Chondrocyte (in vitro differentiated cells): ENCODE results near the gene MAB21L4. TPM values are rescaled to one million over a fixed set of nuclear protein-coding genes. Genes with fewer than 3 reads are reported as not detected.
A peak's percentile ranks its signal among the peaks of the same experiment; 100 is the strongest.

Experiments used
- DNase-seq: peaks from one replicate; pipeline ENCODE4 v3.0.0; 2021; ENCODE audit warnings: mixed read lengths, low spot score
- H3K27ac Mint-ChIP-seq: one replicate; pipeline ENCODE4 v1.8.0; 2021; ENCODE audit warnings: mild to moderate bottlenecking, moderate library complexity, mixed read lengths; ENCODE audit not compliant: unreplicated experiment
- H3K27me3 Mint-ChIP-seq: 2 replicates; pipeline ENCODE4 v1.8.0; 2021; ENCODE audit warnings: low read depth, mixed read lengths
- H3K36me3 Mint-ChIP-seq: 2 replicates; pipeline ENCODE4 v1.8.0; 2021; ENCODE audit warnings: low read depth, mixed read lengths
- H3K4me1 Mint-ChIP-seq: 2 replicates; pipeline ENCODE4 v1.8.0; 2021; ENCODE audit warnings: low read depth, mild to moderate bottlenecking, mixed read lengths
- H3K4me3 Mint-ChIP-seq: one replicate; pipeline ENCODE4 v1.8.0; 2021; ENCODE audit warnings: mild to moderate bottlenecking, moderate library complexity, mixed read lengths; ENCODE audit not compliant: unreplicated experiment
- H3K9me3 Mint-ChIP-seq: 2 replicates; pipeline ENCODE4 v1.8.0; 2021; ENCODE audit warnings: low read depth, mixed read lengths
- CTCF ChIP-seq: fragments of 200-600 bp; sonication (generic); IDR thresholded peaks from 2 replicates; pipeline ENCODE4 v1.5.0; 2021; ENCODE audit warnings: antibody characterized with exemption, mild to moderate bottlenecking, moderate library complexity
- total RNA-seq: library from RNA; stranded (reverse); gene quantifications from 3 replicates; pipeline ENCODE4 v1.2.1, GENCODE V29; 2021

Gene MAB21L4
- total RNA-seq, 1 donor from 2014 or later: not detected

- no peak for DNase-seq
- peak; percentile 98 for TF ChIP-seq CTCF
- H3K27me3 Mint-ChIP-seq: peaks cover 6% of the 10 kb centered on the region
- H3K36me3 Mint-ChIP-seq: no peaks in the 10 kb centered on the region
- H3K27ac Mint-ChIP-seq: no peak overlapping the region
- H3K9me3 Mint-ChIP-seq: peaks cover 11% of the 10 kb centered on the region
- H3K4me3 Mint-ChIP-seq: no peak overlapping the region
- H3K4me1 Mint-ChIP-seq: no peaks in the 10 kb centered on the region
These were observed 44.6 kb downstream of the MAB21L4 start for GRCh38 chr2:240851078-240851991.

GRCh38 chr2:240850756-240851077, 45.2 kb downstream of the MAB21L4 start:
- no peaks in the 10 kb centered on the region for H3K4me1 Mint-ChIP-seq
- TF ChIP-seq CTCF: no peak
- peaks cover 11% of the 10 kb centered on the region for H3K9me3 Mint-ChIP-seq
- peaks cover 10% of the 10 kb centered on the region for H3K27me3 Mint-ChIP-seq
- no peak overlapping the region for H3K27ac Mint-ChIP-seq
- H3K36me3 Mint-ChIP-seq: no peaks in the 10 kb centered on the region
- H3K4me3 Mint-ChIP-seq: no peak overlapping the region
- DNase-seq: no peak

- no peaks in the 10 kb centered on the region for H3K36me3 Mint-ChIP-seq
- no peak overlapping the region for H3K4me3 Mint-ChIP-seq
- no peak overlapping the region for H3K27ac Mint-ChIP-seq
- H3K9me3 Mint-ChIP-seq: peaks cover 10% of the 10 kb centered on the region
- TF ChIP-seq CTCF: no peak
- no peak for DNase-seq
- H3K4me1 Mint-ChIP-seq: no peaks in the 10 kb centered on the region
- H3K27me3 Mint-ChIP-seq: peaks cover 13% of the 10 kb centered on the region
These were observed 45.9 kb downstream of the MAB21L4 start for GRCh38 chr2:240850026-240850425.

- no peak for DNase-seq
These were observed 46.9 kb downstream of the MAB21L4 start for GRCh38 chr2:240848900-240849680.

More at GRCh38 chr2:240848900-240849680, 46.9 kb downstream of the MAB21L4 start:
- Mint-ChIP-seq H3K27me3 (peaks cover 23% of the 10 kb centered on the region), H3K4me1 (no peaks in the 10 kb centered on the region), H3K36me3 (no peaks in the 10 kb centered on the region), H3K9me3 (peaks cover 2% of the 10 kb centered on the region), H3K4me3 (no peak overlapping the region), H3K27ac (no peak overlapping the region)
- no peak for TF ChIP-seq CTCF
